Testis (tissue), 3 donors: ENCODE measurements around the gene CD58. TPM values are rescaled to one million over a fixed set of nuclear protein-coding genes. Genes with fewer than 3 reads are reported as not detected.

Experiments
- DNase-seq: peaks from one replicate; pipeline ENCODE4 v3.0.0-alpha.2; 2019
- H3K27ac ChIP-seq, 2 donors: fragments of 200-600 bp; sonication (generic); one replicate each; pipeline ENCODE4 v1.5.1; 2019
- H3K27me3 ChIP-seq: fragments of 200-600 bp; sonication (generic); one replicate; pipeline ENCODE4 v1.5.1; 2019
- H3K36me3 ChIP-seq: fragments of 200-600 bp; sonication (generic); one replicate; pipeline ENCODE4 v1.5.1; 2017; ENCODE audit warnings: low read depth; ENCODE audit errors: missing control alignments
- H3K4me1 ChIP-seq: fragments of 200-600 bp; sonication (generic); one replicate; pipeline ENCODE4 v1.5.1; 2019
- H3K4me3 ChIP-seq, 2 donors: fragments of 200-600 bp; sonication (generic); one replicate each; pipeline ENCODE4 v1.5.1; 2017 to 2019
- H3K9me3 ChIP-seq: fragments of 200-600 bp; sonication (generic); one replicate; pipeline ENCODE4 v1.5.1; 2017
- POLR2A ChIP-seq: fragments of 450-650 bp; IDR thresholded peaks from one replicate; pipeline ENCODE4 v1.6.1; 2017; ENCODE audit warnings: antibody characterized with exemption, mild to moderate bottlenecking, moderate library complexity
- WGBS, 2 donors: methylation state at CpG; one replicate each; pipeline ENCODE4 v1.1.5; 2018; 5-methylcytosine and 5-hydroxymethylcytosine counted together
- intact Hi-C: fragments of 100-400 bp; cut with DNase I; formaldehyde crosslinking; loops from one replicate; pipeline ENCODE4 v1.15.1; 2023; ENCODE audit warnings: low total_unique reads
- polyA plus RNA-seq: library from polyadenylated mRNA; stranded (reverse); fragments of 350-450 nt; fragmentation: Illumina TruSeq; extraction: RNeasy Lipid Tissue Mini Kit (QIAGEN cat#74804); gene quantifications from one replicate; pipeline ENCODE4 v1.2.3, GENCODE V29; 2014; ENCODE audit warnings: low read depth, low replicate concordance; ENCODE audit not compliant: insufficient read depth
- total RNA-seq, 2 donors: library from RNA; depleted of rRNA; stranded (reverse); fragments of >200 nt; gene quantifications; one replicate each; pipeline ENCODE4 v1.2.3, GENCODE V29; 2016
- TF ChIP-seq, protein P1 (sequence below), 3 experiments: fragments of 450-650 bp in 2 of 3; fragments of 200-600 bp in 1 of 3; sonication (generic) in 1 of 3; IDR thresholded peaks; one replicate each; pipeline ENCODE4 v1.5.1; 2016 to 2019; ENCODE audit warnings: antibody characterized with exemption in 3 of 3, mild to moderate bottlenecking in 2 of 3, moderate library complexity in 1 of 3

CD58 gene
- total and polyA plus RNA-seq, 3 donors from 2014 or later = 11.4 to 15.0 (median 14.9) TPM

- H3K9me3 ChIP-seq = no peaks in the 10 kb centered on the region
- no peak overlapping the region for H3K27ac ChIP-seq
- H3K4me3 ChIP-seq = no peak overlapping the region
- 81 to 85% methylated on average over 5 of the region's 5 CpGs for WGBS, 2 donors
- peaks cover 8% of the 10 kb centered on the region for H3K4me1 ChIP-seq
- no peak for TF ChIP-seq POLR2A
- TF ChIP-seq, protein P1, sequence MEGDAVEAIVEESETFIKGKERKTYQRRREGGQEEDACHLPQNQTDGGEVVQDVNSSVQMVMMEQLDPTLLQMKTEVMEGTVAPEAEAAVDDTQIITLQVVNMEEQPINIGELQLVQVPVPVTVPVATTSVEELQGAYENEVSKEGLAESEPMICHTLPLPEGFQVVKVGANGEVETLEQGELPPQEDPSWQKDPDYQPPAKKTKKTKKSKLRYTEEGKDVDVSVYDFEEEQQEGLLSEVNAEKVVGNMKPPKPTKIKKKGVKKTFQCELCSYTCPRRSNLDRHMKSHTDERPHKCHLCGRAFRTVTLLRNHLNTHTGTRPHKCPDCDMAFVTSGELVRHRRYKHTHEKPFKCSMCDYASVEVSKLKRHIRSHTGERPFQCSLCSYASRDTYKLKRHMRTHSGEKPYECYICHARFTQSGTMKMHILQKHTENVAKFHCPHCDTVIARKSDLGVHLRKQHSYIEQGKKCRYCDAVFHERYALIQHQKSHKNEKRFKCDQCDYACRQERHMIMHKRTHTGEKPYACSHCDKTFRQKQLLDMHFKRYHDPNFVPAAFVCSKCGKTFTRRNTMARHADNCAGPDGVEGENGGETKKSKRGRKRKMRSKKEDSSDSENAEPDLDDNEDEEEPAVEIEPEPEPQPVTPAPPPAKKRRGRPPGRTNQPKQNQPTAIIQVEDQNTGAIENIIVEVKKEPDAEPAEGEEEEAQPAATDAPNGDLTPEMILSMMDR (IDR thresholded peaks at IDR 0.05) = no peak
- H3K36me3 ChIP-seq = no peaks in the 10 kb centered on the region
- no peaks in the 10 kb centered on the region for H3K27me3 ChIP-seq
- intact Hi-C loops = no loop called here
- no peak for DNase-seq
Observed at GRCh38 chr1:116491700-116492357, 79.0 kb downstream of the CD58 start.

DNA sequence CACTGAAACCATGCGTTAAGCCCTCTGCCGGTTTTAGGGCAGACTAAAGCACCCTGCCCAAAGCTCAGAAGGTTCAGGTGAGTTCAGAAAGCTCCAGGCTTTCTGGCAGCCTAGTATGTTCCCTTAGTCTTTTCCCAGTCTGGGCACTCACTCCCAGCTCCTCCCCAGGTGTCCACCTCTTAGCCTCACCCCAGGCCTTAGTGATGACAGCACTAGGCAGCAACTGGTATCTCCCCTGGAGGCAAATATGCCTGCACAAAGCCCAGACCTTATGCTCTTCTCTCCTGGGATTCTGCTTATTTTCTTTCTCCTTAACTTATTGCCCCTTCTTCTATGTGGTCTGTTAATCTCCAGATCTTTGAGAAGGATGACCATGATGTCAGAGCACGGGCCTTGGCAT is 80.2 kb downstream of the CD58 start:
- H3K4me1 ChIP-seq = peaks cover 8% of the 10 kb centered on the region
- H3K9me3 ChIP-seq = no peaks in the 10 kb centered on the region
- DNase-seq = no peak
- no peaks in the 10 kb centered on the region for H3K27me3 ChIP-seq
- H3K36me3 ChIP-seq = no peaks in the 10 kb centered on the region
- intact Hi-C loops = no loop called here
- TF ChIP-seq POLR2A = no peak
- TF ChIP-seq, protein P1 (IDR thresholded peaks at IDR 0.05) = no peak
- H3K4me3 ChIP-seq = no peak overlapping the region
- no peak overlapping the region for H3K27ac ChIP-seq
- WGBS, 2 donors = 83 to 92% methylated on average over 3 of the region's 3 CpGs

DNA sequence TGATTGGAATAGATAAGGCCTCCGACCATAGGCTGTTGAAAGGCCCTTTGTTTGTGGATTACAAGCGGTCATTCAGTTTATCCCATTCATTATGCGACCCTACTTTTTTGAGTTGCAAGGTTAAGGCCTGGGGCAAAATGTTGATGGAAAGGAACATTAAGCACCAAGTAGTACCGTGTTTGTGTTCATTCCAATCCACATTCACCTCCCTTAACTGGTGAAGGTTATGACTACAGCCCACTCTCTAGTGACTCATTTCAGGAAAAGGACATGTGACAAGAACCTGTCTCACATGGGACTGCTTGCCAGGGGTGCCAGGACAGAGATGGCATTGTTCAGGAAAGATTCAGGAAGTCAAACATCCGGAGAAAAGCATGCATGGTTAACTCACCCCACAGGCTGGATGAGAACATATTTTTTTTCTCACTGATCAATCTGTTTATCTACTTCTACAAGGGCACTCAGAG is 81.6 kb downstream of the CD58 start:
- intact Hi-C loops = loop anchor here (5.0 kb wide), 1 partner anchor 347 kb away; no protein-coding TSS in a partner anchor
- TF ChIP-seq, protein P1 (IDR thresholded peaks at IDR 0.05) = no peak
- no peak for TF ChIP-seq POLR2A

DNA sequence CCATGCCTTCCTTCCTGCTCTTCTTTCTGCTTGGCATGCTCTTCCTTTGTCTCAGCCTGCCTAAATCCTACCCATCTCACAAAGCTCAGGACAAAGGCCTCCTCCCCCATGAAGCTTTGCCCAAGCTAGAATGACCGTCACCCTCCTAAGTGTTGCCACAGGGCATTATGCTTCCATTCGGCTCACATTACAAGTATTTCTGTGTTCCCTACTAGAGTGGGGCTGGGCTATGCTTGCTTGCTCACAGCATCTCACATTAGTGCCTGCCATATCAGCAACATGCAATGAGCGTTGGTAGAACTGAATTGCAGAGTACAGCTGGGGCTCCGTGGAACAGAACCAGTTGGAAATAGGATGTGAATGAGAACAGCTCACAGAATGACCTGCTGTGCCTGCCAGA is 82.8 kb downstream of the CD58 start:
- Histone ChIP-seq H3K27me3 (no peaks in the 10 kb centered on the region), H3K4me3 (no peak overlapping the region), H3K9me3 (no peaks in the 10 kb centered on the region), H3K36me3 (no peaks in the 10 kb centered on the region), H3K4me1 (peaks cover 30% of the 10 kb centered on the region), H3K27ac (no peak overlapping the region)
- intact Hi-C loops = loop anchor here (5.0 kb wide), 1 partner anchor 346 kb away; no protein-coding TSS in a partner anchor
- WGBS, 2 donors = 72 to 80% methylated on average over 4 of the region's 4 CpGs
- TF ChIP-seq POLR2A = no peak
- TF ChIP-seq, protein P1 (IDR thresholded peaks at IDR 0.05) = no peak
- no peak for DNase-seq

More for the DNA sequence above, 81.6 kb downstream of the CD58 start:
- H3K36me3 ChIP-seq = no peaks in the 10 kb centered on the region
- H3K27ac ChIP-seq = no peak overlapping the region
- H3K27me3 ChIP-seq = no peaks in the 10 kb centered on the region
- peak; percentile 60 for DNase-seq
- peaks cover 18% of the 10 kb centered on the region for H3K4me1 ChIP-seq
- no peak overlapping the region for H3K4me3 ChIP-seq
- 53 to 60% methylated on average over 5 of the region's 5 CpGs for WGBS, 2 donors
- no peaks in the 10 kb centered on the region for H3K9me3 ChIP-seq

GRCh38 chr1:116487583-116487982 is 83.2 kb downstream of the CD58 start:
- DNase-seq = no peak
- H3K27ac ChIP-seq = no peak overlapping the region
- no peaks in the 10 kb centered on the region for H3K36me3 ChIP-seq
- no peaks in the 10 kb centered on the region for H3K27me3 ChIP-seq
- intact Hi-C loops = loop anchor here (5.0 kb wide), 1 partner anchor 345 kb away; no protein-coding TSS in a partner anchor
- TF ChIP-seq POLR2A = no peak
- TF ChIP-seq, protein P1 (IDR thresholded peaks at IDR 0.05) = no peak
- 92 to 100% methylated on average over 1 of the region's 1 CpG for WGBS, 2 donors
- H3K4me3 ChIP-seq = no peak overlapping the region
- no peaks in the 10 kb centered on the region for H3K9me3 ChIP-seq
- peaks cover 33% of the 10 kb centered on the region for H3K4me1 ChIP-seq
